Body of pancreas (tissue), 4 donors: ENCODE measurements around the gene ZNF30.

Experiments
- CTCF ChIP-seq, 7 experiments: fragments of 450-650 bp in 4 of 7; fragments of 200-600 bp in 3 of 7; sonication (generic) in 3 of 7; IDR thresholded peaks; one replicate each; pipeline ENCODE4 v1.5.1; 2016 to 2019; ENCODE audit warnings: antibody characterized with exemption in 7 of 7
- POLR2A ChIP-seq, 3 donors: fragments of 450-650 bp; IDR thresholded peaks; one replicate each; pipeline ENCODE4 v1.6.1; 2016; ENCODE audit warnings: antibody characterized with exemption in 3 of 3, mild to moderate bottlenecking in 2 of 3

- TF ChIP-seq CTCF (IDR thresholded peaks at IDR 0.05) = no peak
- TF ChIP-seq POLR2A (IDR thresholded peaks at IDR 0.05) = no peak
Observed at GRCh38 chr19:34953092-34953491, 26.4 kb downstream of the ZNF30 start.
